WI38 (cell line): ENCODE results near the gene RANGRF.

Source experiments
- H3K4me3 ChIP-seq: 2 replicates; pipeline ENCODE4 v1.5.1; 2011; ENCODE audit warnings: low read depth, mild to moderate bottlenecking, control low read depth, low read length
- CTCF ChIP-seq: IDR thresholded peaks from 2 replicates; pipeline ENCODE4 v1.5.1; 2012; ENCODE audit warnings: low read depth, mild to moderate bottlenecking, control low read depth, low read length

The RANGRF gene

GRCh38 chr17:8326511-8327302, 38.2 kb downstream of the RANGRF start:
- no peak for TF ChIP-seq CTCF
- H3K4me3 ChIP-seq = peak overlapping the region; percentile 51

- no peak for TF ChIP-seq CTCF
- H3K4me3 ChIP-seq = peak overlapping the region; percentile 51
These were observed 38.8 kb downstream of the RANGRF start for GRCh38 chr17:8327303-8327649.

GRCh38 chr17:8332128-8332527, 43.7 kb downstream of the RANGRF start:
- TF ChIP-seq CTCF = no peak
- no peak overlapping the region for H3K4me3 ChIP-seq

- TF ChIP-seq CTCF = no peak
- H3K4me3 ChIP-seq = no peak overlapping the region
These were observed 44.2 kb downstream of the RANGRF start for GRCh38 chr17:8332688-8333087.

- H3K4me3 ChIP-seq = no peak overlapping the region
- TF ChIP-seq CTCF = no peak
These were observed 44.8 kb downstream of the RANGRF start for GRCh38 chr17:8333281-8333680.

GRCh38 chr17:8337802-8338752, 49.6 kb downstream of the RANGRF start:
- no peak for TF ChIP-seq CTCF
- no peak overlapping the region for H3K4me3 ChIP-seq

- TF ChIP-seq CTCF = no peak
These were observed 50.3 kb downstream of the RANGRF start for GRCh38 chr17:8338753-8339140.

More at GRCh38 chr17:8338753-8339140, 50.3 kb downstream of the RANGRF start:
- no peak overlapping the region for H3K4me3 ChIP-seq
